CD4-positive, alpha-beta T cell treated with Interleukin-1 beta for 1 hour (primary cell): Measurements from ENCODE around the gene ERF.

Source experiments
- DNase-seq, 2 donors: peaks; one replicate each; pipeline ENCODE4 v3.0.0-alpha.2; 2020 to 2022

Gene ERF

DNA sequence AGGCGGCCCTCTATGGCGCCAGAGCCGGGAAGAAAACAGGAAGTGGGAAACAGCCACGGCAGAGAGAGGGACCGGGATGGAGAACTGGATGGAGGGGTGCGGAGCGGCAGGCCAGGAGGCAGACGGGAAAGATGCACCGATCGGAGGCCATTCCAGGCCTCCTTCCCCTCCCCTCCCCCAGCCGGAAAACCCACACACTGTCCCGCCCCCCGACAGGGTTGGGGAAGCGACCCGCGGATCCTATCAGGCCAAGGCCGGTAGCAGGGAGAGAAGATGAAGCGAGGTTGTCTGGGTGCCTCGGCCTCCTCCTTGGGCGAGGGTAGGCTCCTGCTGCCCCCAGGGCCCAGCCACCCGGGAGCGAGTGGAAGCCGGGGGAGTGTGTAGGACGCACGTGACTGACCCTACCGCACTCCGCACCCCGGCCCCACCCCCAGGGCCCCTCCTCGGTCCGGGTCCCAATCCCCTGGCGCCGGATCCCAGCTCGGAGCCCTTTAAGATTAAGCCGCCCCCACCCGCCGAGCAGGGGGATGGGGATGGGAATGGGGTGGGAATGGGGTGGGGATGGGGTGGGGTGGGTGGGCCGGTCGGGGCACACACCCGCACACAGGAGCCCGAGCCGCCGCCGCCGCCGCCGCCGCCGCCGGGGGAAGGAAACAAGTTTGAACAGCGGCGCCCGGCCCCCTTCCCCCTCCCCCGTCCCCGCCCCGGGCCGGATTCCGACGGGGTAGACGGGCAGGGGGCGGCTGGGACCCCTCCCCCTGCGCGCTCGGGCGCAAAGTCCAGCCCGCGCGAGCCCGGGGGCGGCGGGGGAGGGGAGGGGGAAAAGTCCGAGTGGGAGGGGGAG lies 1.5 kb downstream of the ERF start:
- peak; percentile 57 to 63 for DNase-seq

DNA sequence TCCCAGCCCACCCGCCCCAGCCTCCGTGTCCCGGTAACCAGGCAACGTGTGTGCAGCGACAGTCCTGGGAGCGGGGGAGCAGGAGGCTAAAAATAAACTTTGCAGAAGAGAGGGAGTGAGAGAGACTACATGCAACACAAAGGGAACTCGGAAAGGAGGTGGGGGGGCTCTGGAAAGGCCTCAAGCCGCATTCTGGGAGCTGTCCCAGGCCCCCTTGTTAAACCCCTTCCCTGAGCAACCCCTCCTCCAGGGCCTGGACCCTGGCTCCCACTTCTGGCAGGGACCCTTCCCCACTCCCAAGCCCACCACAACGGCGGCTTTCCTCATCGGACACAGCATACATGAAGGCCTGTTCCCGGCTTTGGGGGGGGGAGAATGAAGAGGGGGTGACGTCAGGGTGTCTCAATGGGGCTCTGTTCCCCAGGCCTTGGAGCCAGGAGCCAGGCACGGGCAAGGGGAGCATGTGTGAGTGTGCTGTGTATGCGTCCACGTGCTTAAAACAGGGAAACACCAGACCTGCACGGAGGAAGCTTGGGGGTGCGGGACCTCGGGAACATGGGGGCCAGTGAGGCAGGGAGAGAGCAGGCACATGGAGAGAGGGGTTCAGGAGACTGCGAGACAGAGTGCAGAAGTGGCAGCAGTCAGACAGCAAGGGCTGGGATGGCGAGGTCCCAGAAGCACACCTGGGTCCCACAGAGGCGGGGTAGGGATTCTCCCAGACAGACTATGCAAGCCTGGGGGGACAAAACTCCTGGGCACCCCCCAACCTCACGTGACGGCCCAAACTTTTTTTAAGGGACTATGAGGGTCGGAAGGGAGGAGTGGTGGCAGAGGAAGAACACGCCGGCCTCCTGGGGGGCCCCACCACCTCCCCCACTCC lies 2.3 kb downstream of the ERF start:
- peak; percentile 27 to 34 for DNase-seq

DNA sequence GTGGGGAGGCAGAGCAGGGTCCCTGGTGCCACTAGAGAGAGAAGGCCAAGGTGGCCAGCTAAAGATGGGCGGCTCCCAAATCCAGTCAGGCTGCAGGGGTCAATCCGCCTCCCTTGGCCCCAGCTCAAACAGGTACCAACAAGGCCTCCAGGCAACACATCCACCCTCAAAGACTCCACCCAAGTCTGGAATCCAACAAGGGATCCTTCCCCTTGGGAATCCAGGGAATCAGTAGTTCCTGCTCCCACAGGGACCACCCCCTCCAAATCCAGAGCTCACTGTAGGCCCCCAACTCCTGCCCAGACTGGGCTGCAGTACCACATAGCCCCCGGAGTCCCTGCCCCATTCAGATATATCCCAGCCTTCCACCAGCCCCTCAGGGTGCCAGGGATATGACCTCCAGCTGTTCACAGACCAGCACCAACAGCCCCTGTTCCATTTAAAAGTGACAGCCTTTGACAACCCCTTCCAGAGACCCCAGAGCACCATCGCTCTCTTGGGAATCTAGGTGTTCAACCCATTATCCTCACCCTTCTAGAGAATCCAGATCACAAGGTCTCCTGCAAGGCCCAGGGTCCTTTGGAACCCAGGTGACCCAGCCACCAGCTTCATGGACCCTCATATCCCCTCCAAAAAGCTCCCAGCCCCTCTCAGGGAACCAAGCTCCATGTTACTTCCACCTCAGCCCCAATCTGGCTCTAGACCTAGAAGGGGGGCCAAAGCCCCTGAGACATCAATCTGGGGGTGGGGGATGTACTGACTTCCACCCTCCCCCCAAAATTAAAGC lies 3.2 kb downstream of the ERF start:
- peak in 1 of 2 donors; percentile 23 for DNase-seq

DNA sequence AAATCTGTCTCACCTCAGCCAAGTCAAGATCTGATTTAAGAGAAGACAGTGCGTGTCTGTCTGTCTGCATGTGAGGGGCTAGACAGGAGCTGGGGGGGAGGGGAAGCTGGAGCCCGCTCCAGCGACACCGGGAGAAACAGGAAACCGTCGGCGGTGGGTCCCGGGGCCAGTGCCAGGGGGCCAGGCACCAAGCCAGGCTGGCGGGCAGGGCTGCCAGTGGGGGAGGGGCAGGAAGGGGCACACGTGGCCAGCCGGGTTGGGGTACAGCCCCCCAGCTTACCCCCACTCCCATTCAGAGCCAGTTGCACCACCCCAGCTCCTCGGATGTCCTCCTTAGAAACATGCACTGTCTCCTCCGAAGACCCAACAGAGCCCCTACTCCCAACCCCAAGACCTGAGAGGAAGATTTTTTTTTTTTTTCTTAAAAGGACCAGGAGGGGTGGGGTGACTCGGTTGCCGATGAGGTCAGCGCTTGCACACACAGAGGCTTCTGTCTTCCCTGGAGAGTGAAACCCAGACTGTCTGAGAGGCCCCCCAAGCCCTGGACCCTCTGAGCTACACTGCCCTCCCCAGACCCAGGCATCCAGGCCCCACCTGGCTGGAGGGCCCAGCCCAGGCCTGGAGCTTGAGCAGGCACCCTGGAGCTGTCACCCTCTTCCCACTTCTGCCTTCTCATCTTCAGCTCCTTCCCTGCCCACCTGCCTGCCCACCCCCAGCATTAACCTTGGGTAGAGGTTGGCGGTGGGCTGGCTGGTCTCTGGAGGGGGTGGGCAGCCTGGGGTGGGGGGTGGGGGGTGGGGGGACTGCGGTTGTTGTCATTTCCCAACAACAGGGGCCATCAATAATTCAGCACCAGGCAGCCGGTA lies 4.0 kb downstream of the ERF start:
- DNase-seq: peak; percentile 29 to 36

DNA sequence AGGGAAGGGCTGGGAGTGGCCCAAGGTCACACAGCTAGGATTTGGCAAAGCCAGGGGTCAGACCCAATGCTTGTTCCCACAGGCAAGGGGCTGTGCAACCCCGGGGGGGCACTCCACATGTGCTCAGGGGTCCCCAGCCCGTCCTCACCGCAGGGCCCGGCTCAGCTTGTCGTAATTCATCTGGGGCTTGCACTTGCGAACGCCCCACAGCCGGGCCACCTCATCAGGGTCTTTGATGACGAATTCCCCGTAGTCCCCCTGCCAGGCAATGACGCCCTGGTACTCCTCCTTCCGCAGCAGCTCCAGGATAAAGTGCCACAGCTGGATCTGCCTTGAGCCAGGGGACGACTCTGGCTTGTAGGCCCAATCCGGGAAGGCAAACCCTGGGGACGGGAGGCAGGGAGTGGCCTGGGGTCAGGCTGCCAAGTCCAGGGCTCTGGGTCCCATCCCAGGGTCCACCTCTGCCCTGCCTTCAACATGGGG lies 4.7 kb downstream of the ERF start:
- DNase-seq: peak; percentile 13 to 29

DNA sequence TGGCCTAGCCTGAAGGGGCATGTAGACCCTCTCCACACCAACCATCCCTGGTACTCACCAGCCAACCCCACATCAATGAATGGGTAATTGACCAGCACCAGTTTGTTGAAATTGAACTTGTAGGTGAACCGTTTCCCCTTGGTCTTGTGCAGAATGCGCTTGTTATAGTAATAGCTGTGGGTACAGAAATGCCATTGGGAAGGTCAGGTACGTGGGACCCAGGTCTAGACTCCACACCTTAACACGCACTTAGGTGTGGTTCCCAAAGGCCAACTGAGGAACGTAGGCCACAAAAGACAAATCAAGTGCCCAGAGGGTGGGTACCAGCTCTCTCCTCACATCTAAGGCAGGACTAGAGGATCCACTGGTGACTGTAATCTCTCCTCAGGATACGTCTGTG lies 5.2 kb downstream of the ERF start:
- DNase-seq: peak in 1 of 2 donors; percentile 24

DNA sequence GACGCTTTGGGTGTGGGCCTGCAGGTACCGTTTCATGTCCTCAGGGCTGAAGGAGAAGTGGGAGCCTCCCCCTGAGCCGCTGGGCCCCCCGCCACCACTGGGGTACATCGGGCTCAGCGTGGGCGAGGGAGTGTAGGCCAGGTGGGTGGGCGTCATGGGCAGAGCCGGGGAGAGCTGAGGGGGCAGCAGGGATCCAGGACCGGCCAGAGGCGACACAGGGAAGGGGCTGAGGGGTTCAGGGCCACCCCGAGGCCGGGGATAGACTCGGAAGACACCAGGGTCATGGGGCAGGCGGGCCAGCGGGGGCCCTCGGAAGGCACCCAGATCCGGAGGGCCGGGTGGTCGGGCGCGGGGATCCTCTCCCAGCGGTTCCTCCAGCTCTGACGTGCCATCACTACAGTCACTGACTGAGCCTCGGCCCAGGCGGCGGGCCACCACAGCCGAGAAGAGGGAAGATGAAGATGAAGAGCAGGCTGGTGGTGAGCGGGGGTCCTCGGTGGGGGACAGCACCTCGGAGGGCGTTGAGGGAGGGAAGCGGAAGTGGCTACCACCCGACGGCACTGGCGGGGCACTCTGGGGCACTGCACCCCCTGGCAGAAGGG lies 5.7 kb downstream of the ERF start:
- DNase-seq: no peak

DNA sequence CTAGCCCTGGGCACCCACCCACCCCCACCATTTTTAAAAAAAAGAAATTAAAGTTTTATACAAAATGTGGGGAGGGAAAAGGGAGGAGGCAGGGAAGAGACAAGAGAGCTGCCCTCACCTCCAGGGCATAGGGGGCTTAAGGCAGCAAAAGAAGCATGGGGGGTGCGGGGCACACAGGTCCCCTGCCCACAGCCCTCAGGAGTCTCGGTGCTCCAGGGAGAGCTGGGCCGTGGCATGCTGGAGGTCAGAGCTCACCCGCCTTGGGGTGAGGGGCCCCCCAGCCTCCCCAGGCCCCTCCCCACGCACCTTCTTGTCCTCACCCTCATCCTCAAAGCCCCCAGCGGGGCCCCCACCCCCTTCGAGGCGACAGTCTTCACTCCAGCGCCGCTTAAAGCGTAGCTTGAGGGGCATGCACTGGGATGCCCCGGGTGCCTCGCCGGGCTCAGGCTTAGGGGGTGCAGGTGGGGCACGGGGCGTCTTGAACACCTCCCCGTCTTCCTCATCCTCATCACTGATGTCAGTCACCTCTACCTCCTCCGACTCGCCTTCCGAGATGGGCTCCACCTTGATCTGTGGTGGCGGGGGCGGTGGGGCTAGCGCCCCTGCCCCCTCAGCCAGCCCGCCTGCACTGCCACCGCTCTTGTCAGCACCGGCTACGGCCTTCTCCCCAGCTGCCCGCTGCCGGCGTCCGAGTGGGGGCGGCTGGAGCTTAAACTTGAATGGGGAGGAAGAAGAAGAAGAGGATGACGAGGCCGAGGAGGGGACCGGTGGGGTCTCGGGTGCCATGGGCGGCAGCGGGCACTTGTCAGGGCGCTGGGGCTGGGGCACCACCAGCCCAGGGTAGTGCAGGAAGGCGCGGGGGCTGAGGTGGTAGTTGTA lies 6.4 kb downstream of the ERF start:
- DNase-seq: peak; percentile 26 to 31

DNA sequence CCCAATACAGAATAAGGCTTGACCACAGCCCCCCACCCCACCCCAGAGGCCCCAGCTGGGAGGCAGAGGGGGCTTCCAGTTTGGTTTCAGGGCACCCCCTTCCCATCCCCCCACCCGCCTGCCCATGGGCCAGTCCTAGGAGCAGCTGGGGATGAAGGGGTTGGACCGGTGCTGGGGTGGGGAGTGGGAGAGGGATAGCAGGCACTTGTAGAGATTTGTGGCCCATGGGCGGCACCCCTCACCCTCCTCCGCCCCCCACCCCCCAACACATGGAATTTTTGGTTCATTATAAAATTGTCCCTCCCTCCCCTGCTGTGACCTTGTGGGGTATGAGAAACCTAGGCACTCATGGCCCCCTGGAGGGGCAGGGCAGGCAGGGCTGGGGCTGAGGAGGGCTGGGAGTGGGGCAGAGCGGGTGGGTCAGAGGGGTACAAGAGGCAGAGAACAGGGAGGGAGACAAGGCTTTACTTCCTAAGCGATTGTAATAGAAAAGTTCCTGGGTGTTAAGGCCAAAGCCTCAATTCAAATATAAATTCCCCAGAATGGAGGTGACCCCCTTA lies 7.2 kb downstream of the ERF start:
- DNase-seq: peak; percentile 26 to 31

DNA sequence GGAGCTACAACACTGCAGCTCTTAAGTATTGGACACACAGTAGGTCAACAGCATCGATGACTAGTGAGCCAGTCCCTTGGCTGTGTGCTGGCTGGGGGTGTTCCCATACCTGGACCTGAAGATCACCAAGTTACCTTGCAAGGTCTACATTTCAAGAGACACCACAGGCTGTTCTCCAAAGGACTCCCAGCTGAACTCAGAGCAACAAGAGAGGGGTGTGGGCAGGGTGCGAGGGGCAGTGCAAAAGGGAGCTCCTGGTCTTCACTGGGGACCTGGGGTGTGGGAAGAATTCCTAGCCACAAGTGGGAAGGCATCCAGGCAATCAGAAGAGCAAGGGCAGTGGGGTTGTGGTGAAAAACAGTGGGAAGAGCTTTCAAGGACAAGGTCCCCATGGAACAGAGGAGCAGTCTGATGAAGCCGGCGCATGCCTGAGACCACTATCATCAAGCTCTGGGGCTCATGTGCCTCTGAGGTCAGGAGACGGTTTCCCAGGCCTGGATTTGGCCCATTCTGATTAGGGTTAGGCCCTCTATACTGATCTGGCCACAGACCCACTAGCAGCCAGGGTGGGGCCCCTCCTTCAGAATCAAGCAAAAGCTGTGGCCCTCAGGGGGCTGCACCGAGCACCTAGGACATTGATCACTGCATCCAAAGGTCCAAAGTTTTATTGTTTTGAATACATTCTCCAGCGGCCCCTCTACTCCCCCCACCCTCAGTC lies 7.8 kb downstream of the ERF start:
- peak; percentile 35 to 48 for DNase-seq

DNA sequence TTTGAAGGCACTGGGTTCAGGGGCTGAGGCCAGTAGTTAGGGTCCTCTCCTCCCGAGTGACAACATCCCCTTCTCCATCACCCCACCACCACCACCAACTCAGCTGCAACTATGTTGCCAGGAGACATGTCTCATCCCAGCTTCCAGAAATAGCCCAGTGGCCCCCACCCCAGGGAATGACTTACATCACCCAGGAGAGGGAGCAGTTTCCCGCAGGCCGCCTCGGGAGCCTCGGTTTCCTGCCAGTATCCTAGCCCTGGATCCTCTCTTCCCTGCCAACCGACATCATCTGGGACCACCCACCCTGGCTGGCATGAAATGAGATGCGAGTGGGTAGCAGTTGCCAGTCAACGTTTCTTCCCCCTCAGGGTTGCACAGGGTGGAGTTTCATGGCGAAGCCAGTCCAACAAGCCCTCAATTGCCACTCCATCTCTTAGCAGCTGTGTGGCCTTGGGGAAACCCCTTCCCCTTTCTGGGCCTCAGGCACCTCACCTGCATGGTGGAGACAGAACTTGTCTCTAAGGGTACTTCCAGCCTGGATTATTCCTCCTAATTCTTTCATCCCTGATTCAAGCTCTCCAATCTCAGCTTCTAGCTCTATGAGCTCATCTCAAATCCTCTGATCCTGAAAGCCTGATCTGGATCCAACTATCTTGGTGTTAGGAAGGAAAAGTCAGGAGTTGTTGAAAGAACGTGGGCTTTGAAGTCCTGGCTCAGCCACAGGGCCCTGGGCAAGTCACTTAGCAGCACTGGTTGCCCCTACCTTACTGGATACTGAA lies 8.6 kb downstream of the ERF start:
- peak; percentile 47 to 50 for DNase-seq

DNA sequence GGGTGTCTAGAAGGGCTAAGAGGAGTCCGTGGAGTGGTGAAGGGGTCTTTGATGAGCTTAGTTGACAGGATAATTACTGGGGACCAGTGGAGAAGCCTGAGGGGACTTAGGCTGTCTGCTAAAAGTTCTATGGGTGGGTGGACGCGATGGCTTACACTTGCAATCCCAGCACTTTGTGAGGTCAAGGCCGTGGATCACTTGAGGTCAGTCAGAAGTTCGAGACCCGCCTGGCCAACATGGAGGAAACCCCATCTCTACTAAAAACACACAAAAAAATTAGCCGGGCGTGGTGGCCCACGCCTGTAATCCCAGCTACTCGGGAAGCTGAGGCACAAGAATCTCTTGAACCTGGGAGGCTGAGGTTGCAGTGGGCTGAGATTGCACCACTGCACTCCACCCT lies 9.7 kb downstream of the ERF start:
- no peak for DNase-seq

DNA sequence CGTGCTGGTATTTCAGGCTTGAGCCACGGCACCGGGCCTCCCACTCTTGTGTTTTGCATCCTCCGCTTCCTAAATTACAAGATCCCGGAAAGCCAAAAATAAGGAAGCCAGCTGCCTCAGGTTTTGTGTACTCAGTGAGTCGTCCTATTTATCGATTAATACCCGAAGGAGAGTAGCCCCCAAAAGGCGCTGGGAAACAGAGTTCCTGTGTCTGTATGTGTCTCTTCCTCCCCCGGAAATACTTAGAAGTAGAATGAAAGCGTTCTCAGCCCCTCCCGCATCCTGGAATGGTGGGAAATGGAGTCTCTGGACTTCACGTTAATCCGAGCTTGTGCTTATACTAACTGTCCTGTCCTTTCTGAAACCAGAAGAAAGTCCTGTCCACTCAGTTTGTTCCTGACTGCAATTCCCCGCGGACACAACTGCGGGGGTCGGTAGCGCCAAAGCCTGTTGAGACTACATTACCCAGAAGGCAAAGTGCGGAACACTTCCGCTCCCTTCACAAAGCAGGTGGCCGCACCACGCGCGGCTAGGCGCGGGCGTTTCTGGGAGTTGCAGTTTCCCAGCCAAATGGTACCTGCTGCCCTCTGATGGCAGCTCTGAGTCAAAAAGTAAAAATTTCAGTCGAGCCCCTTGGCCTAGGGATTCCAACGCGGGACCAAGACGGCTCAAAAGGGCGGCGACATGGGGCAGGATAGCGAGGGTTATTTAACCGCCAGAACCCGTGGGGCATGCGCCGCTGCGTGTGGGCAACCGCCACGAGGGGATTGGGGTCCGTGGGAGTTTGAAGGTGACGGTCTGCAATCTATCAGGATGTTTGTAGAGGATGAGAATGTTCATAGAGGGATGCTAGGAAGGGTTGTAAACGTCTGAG lies 10.3 kb downstream of the ERF start:
- DNase-seq: peak; percentile 92 to 94

DNA sequence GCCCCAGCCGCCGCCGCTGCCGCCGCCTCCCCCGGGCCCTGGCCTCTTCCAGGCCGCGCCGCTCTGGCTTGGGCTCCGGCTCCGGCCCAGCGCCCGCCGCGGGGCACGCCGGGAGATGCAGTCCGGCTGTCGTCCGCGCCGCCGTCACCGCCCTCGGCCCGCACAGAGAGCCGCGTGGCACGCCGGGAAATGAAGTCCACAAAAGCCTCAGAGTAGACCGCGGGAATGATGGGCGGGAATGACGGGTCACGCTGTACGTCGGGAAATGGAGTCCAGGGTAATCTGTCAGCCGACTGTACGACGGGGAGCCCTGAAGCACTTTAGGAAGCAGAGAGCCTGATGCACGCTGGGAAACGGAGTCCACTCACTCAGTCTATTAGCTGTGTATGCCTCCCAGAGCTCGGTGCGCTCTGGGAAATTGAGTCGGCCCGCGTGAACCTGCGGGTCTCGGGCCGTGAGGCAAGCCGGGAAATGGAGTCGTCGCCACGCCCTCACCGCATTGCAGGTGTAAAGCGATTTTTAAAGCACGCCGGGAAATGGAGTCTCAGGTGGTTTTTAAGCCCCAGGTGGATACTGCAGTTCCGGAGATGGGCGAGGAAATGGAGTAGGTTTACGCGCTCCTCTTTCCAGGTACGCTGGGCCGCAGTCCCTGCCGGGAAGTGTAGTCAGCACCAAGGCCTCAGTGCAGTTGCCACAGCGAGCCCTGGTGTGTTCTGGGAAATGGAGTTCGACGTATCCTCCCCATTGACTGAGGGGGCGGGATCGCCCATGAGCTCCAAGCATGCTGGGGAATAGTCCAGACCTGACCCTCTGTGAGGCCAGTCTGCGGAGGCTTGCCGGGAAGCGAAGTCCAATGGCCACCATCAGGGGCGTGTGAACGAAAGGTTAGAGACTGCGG lies 12.2 kb downstream of the ERF start, which contains the start of gene GSK3A:
TSS of gene GSK3A (minus strand) at position 91 of the 898 bp plus-strand sequence. CDS start 137 bp downstream, outside the sequence.
- DNase-seq: peak; percentile 97 to 98

DNA sequence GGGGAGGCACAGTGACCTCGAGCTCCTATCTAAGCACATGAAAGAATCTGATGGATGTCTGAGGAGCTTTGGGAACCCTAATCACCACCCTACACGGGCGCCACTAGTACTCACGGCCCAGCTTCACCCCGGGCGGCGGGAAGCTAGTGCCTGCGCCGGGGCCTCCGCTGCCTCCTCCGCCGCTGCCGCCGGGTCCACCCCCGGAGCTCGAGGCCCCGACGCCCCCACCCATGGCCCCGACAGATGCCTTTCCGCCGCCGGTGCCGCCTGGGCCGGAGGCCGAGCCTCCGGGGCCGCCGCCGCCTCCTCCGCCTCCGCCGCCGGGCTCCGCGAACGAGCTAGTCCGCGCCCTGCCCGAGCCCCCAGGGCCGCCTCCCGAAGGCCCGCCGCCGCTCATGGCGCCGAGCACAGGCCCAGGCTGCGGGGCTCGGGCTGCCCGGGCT lies 12.8 kb downstream of the ERF start:
- no peak for DNase-seq

DNA sequence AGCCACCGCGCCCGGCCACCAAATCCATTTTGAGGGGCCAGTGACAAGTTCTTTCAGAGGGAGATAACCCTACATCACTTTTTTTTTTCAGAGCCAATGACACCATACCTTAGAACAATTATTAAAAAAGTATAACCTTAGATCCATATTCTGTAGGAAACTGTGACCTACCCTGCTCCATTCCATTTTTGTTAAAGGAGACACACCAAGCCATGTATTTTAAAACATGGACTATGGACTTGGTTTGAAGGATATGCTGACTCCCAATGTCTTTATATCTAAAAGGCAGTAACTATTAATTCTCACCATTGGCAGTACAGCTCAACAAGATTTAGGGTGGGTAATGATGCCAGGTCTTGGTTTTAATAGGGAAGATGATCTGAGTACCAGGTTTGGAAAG lies 13.6 kb downstream of the ERF start:
- no peak for DNase-seq
